8988T (cell line): ENCODE results near the gene CDC42EP2.

Source experiments
- DNase-seq: peaks from one replicate; pipeline ENCODE4 v3.0.0; 2011

The CDC42EP2 gene

GRCh38 chr11:65314501-65315203 lies at the start of gene CDC42EP2:
TSS of gene CDC42EP2 (plus strand) at chr11:65314866. CDS start at chr11:65320899, 6,033 bp downstream.
- DNase-seq: peak; percentile 89

GRCh38 chr11:65266210-65266609 lies 48.5 kb upstream of the CDC42EP2 start:
- no peak for DNase-seq

GRCh38 chr11:65274735-65275682 lies 39.7 kb upstream of the CDC42EP2 start:
- no peak for DNase-seq

- DNase-seq: no peak
Measured at GRCh38 chr11:65275906-65276305, 38.8 kb upstream of the CDC42EP2 start.

- DNase-seq: no peak
Measured at GRCh38 chr11:65277631-65278277, 36.9 kb upstream of the CDC42EP2 start.

GRCh38 chr11:65278356-65278755 lies 36.3 kb upstream of the CDC42EP2 start:
- no peak for DNase-seq

GRCh38 chr11:65279279-65279678 lies 35.4 kb upstream of the CDC42EP2 start:
- DNase-seq: no peak

GRCh38 chr11:65279741-65280440 lies 34.8 kb upstream of the CDC42EP2 start:
- DNase-seq: no peak

- DNase-seq: no peak
Measured at GRCh38 chr11:65280646-65281045, 34.0 kb upstream of the CDC42EP2 start.

GRCh38 chr11:65286686-65287085 lies 28.0 kb upstream of the CDC42EP2 start:
- DNase-seq: no peak

- DNase-seq: no peak
Measured at GRCh38 chr11:65287601-65288000, 27.1 kb upstream of the CDC42EP2 start.

- no peak for DNase-seq
Measured at GRCh38 chr11:65288706-65289536, 25.7 kb upstream of the CDC42EP2 start.

GRCh38 chr11:65290448-65291165 lies 24.1 kb upstream of the CDC42EP2 start:
- no peak for DNase-seq

GRCh38 chr11:65291613-65292012 lies 23.1 kb upstream of the CDC42EP2 start:
- DNase-seq: no peak

GRCh38 chr11:65292890-65293289 lies 21.8 kb upstream of the CDC42EP2 start:
- no peak for DNase-seq

- DNase-seq: no peak
Measured at GRCh38 chr11:65293909-65294381, 20.7 kb upstream of the CDC42EP2 start.

- no peak for DNase-seq
Measured at GRCh38 chr11:65295001-65295400, 19.7 kb upstream of the CDC42EP2 start.

GRCh38 chr11:65295571-65296341 lies 18.9 kb upstream of the CDC42EP2 start:
- DNase-seq: no peak

GRCh38 chr11:65297026-65297672 lies 17.5 kb upstream of the CDC42EP2 start:
- no peak for DNase-seq

- no peak for DNase-seq
Measured at GRCh38 chr11:65298131-65298535, 16.5 kb upstream of the CDC42EP2 start.
